Heart left ventricle (tissue), 13 donors: ENCODE measurements around the gene MAP3K10.

ENCODE experiments used
- POLR2A ChIP-seq, 2 donors: fragments of 450-650 bp; IDR thresholded peaks; one replicate each; pipeline ENCODE4 v1.6.1; 2017; ENCODE audit warnings: antibody characterized with exemption in 2 of 2, mild to moderate bottlenecking in 2 of 2, moderate library complexity in 2 of 2
- TF ChIP-seq, protein P1 (sequence below), 12 donors: fragments of 200-600 bp; sonication (generic) in 4 of 12; IDR thresholded peaks; one replicate each; pipeline versions ENCODE4 v1.5.0 to v1.8.0; 2018 to 2022; ENCODE audit warnings: antibody characterized with exemption in 12 of 12, mild to moderate bottlenecking in 5 of 12
- donor health status: ischemic (EF 13 %, LVEDD 7.1; RV severe dilation, severe dysfunction).
- donor health status: DM: no; HTN: yes; CAD: no.
- donor health status: DM: no; HTN: no; CAD: no.
- donor health status: ischemic (EF 25% LVEDD 6.9; RV normal size, moderate dysfunction).
- donor health status: ischemic (EF 25% LVEDD 5.7; RV mildly dilated, moderate dysfunction).
- donor health status: ischemic (EF 35%, LVEDD 5.7; RV mildly dilated, moderate dysfunction).
- donor health status: nonischemic (EF 11% LVEDD 7.7; RV severe dilation, severe dysfunction).
- donor health status: DM: yes; HTN: yes; CAD: no.
- donor health status: PGD.
- donor health status: ischemic (EF 29% LVEDD 5.4; RV normal size, mild dysfunction).
- donor health status: nonischemic (EF 23%, LVEDD 6.1; RV moderate dilation, normal function).

DNA sequence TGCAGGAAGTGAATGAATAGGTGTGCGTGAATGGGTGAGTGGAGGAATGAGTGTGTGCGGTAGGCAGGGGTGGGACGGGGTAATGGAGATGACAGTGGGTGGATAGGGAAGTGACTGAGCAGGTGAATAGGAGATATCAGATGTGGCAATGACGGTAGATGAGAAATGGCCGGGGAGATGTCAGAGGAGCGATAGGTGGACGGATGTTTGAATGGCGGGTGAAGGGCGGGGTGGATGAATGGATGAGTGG lies 25.5 kb downstream of the MAP3K10 start:
- TF ChIP-seq, protein P1, sequence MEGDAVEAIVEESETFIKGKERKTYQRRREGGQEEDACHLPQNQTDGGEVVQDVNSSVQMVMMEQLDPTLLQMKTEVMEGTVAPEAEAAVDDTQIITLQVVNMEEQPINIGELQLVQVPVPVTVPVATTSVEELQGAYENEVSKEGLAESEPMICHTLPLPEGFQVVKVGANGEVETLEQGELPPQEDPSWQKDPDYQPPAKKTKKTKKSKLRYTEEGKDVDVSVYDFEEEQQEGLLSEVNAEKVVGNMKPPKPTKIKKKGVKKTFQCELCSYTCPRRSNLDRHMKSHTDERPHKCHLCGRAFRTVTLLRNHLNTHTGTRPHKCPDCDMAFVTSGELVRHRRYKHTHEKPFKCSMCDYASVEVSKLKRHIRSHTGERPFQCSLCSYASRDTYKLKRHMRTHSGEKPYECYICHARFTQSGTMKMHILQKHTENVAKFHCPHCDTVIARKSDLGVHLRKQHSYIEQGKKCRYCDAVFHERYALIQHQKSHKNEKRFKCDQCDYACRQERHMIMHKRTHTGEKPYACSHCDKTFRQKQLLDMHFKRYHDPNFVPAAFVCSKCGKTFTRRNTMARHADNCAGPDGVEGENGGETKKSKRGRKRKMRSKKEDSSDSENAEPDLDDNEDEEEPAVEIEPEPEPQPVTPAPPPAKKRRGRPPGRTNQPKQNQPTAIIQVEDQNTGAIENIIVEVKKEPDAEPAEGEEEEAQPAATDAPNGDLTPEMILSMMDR (IDR thresholded peaks at IDR 0.05), result no peak
- TF ChIP-seq POLR2A (IDR thresholded peaks at IDR 0.05), result no peak
